ENCODE data around the gene BRD4. TPM values are rescaled to one million over a fixed set of nuclear protein-coding genes. Genes with fewer than 3 reads are reported as not detected.

Gene BRD4
- total RNA-seq, 4 donors from 2014 or later = 64.8 to 83.2 (median 73.9) TPM

DNA sequence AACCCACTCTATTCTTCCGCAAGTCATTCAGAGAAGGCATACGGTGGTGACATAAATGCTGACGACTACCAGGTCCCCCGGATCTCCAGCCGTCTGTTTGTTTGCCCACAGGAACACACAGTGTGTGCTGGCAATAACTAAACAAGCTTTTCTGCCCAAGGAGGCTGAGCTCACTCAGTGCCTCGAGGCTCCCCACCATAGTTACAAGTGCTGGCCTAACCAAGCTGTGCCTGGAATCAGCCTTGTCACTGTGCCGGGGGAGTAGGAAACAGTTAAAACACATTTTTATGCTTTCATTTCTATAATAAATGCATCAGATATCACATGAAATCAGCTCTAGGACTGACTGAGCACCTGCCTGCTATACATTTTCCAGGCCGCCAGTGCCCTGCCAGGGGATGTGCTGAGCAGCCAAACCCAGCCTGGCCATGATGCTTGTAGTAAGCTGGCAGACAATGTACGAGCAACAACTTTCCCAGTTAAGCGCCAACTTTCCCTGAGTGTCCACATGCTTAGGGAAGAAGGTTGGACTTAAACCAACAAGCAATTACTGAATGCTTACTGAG lies 28.1 kb downstream of the BRD4 start:
- TF ChIP-seq, protein P1, sequence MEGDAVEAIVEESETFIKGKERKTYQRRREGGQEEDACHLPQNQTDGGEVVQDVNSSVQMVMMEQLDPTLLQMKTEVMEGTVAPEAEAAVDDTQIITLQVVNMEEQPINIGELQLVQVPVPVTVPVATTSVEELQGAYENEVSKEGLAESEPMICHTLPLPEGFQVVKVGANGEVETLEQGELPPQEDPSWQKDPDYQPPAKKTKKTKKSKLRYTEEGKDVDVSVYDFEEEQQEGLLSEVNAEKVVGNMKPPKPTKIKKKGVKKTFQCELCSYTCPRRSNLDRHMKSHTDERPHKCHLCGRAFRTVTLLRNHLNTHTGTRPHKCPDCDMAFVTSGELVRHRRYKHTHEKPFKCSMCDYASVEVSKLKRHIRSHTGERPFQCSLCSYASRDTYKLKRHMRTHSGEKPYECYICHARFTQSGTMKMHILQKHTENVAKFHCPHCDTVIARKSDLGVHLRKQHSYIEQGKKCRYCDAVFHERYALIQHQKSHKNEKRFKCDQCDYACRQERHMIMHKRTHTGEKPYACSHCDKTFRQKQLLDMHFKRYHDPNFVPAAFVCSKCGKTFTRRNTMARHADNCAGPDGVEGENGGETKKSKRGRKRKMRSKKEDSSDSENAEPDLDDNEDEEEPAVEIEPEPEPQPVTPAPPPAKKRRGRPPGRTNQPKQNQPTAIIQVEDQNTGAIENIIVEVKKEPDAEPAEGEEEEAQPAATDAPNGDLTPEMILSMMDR (IDR thresholded peaks at IDR 0.05 in 4 of 5, conservative IDR thresholded peaks at IDR 0.05 in 1 of 5) = no peak
- no peak for TF ChIP-seq POLR2A (IDR thresholded peaks at IDR 0.05)
- intact Hi-C loops (cut with DNase I; ENCODE audit: low total_unique reads) = no loop called here
- H3K4me3 ChIP-seq = no peak overlapping the region
- in situ Hi-C loops (cut with MboI; ENCODE audit: low sequenced_read_pairs in 4 of 4) = no loop called here
- H3K27me3 ChIP-seq = no peaks in the 10 kb centered on the region
- H3K36me3 ChIP-seq = no peaks in the 10 kb centered on the region
- H3K9me3 ChIP-seq = no peaks in the 10 kb centered on the region
- H3K27ac ChIP-seq = peak overlapping the region; percentile 56 to 82 (median 66)
- DNase-seq (peak in 1 of 2 donors; percentile 48), ATAC-seq (peak; percentile 62 to 81)
- peaks cover 83 to 87% of the 10 kb centered on the region in 2 donors for H3K4me1 ChIP-seq

DNA sequence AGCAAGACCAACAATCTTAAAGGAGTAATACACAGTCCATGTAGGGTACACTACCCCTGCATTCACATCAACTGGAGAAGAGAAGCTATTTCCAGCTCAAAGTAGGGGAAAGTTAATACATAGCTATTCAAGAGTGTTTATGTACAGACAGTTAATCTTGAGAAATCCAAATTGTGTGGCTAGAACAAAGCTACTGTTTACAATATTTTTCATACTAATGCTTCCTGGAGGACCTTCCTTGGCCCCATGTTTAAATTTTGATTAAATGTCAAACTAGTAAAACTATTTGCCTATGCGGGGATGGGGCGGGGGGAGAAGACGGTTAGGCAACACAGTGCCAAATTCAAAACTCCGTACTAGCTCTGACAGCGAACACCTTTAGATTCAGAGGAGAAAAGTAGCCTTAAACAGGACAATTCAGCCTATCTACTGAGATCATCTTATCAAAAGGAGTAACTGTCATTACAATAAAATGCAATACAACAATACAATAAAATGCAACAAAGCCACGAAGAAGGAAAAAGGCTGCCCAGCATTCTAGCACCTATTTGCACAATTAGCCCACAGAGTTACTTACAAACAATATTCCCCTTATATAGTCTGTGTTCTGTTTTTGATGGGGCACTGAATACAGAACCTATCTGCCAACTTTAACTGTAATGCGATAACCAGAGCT lies 29.1 kb downstream of the BRD4 start:
- in situ Hi-C loops (cut with MboI; ENCODE audit: low sequenced_read_pairs in 4 of 4) (no loop called here), intact Hi-C loops (cut with DNase I; ENCODE audit: low total_unique reads) (no loop called here)
- TF ChIP-seq POLR2A (IDR thresholded peaks at IDR 0.05) = no peak
- TF ChIP-seq, protein P1 (IDR thresholded peaks at IDR 0.05 in 4 of 5, conservative IDR thresholded peaks at IDR 0.05 in 1 of 5) = no peak
- no peaks in the 10 kb centered on the region for H3K9me3 ChIP-seq
- no peaks in the 10 kb centered on the region for H3K27me3 ChIP-seq
- ATAC-seq (no peak), DNase-seq (no peak)
- peaks cover 89 to 92% of the 10 kb centered on the region in 2 donors for H3K4me1 ChIP-seq
- peak overlapping the region; percentile 56 to 82 (median 66) for H3K27ac ChIP-seq
- no peaks in the 10 kb centered on the region for H3K36me3 ChIP-seq
- no peak overlapping the region for H3K4me3 ChIP-seq

DNA sequence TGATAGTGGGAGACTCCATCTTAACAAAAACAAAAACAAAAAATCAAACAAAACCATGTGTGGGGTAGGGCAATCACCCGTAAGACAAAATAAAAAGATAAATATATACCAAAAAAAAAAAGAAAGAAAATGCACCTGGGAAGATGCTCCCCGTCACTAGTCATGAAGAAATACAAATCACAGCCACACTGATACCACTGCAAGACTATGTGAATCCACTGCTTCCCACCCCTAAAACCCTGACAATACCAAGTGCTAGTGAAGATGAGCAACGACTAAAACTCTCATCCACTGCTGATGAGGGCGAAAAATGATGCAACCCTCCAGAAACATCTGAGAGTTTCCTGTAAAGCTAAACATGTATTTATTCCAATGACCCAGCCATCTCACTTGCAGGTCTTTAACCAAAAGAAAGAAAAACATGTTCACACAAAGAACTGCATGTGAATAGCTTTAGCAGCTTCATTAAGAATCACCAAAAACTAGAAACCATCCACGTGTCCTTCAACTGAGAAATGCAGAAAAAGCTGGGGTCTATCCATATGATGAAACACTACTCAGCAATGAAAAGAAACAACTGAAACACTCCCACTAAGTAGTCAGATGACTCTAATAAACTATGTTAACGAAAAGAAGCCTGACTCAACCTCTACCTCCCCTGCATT lies 31.7 kb downstream of the BRD4 start:
- in situ Hi-C loops (cut with MboI; ENCODE audit: low sequenced_read_pairs in 4 of 4) (no loop called here), intact Hi-C loops (cut with DNase I; ENCODE audit: low total_unique reads) (no loop called here)
- no peak overlapping the region for H3K4me3 ChIP-seq
- no peak overlapping the region for H3K27ac ChIP-seq
- no peaks in the 10 kb centered on the region for H3K9me3 ChIP-seq
- H3K4me1 ChIP-seq = peaks cover 94 to 96% of the 10 kb centered on the region in 2 donors
- DNase-seq (no peak), ATAC-seq (no peak)
- H3K27me3 ChIP-seq = no peaks in the 10 kb centered on the region
- no peaks in the 10 kb centered on the region for H3K36me3 ChIP-seq
- no peak for TF ChIP-seq POLR2A (IDR thresholded peaks at IDR 0.05)
- TF ChIP-seq, protein P1 (IDR thresholded peaks at IDR 0.05 in 4 of 5, conservative IDR thresholded peaks at IDR 0.05 in 1 of 5) = no peak

DNA sequence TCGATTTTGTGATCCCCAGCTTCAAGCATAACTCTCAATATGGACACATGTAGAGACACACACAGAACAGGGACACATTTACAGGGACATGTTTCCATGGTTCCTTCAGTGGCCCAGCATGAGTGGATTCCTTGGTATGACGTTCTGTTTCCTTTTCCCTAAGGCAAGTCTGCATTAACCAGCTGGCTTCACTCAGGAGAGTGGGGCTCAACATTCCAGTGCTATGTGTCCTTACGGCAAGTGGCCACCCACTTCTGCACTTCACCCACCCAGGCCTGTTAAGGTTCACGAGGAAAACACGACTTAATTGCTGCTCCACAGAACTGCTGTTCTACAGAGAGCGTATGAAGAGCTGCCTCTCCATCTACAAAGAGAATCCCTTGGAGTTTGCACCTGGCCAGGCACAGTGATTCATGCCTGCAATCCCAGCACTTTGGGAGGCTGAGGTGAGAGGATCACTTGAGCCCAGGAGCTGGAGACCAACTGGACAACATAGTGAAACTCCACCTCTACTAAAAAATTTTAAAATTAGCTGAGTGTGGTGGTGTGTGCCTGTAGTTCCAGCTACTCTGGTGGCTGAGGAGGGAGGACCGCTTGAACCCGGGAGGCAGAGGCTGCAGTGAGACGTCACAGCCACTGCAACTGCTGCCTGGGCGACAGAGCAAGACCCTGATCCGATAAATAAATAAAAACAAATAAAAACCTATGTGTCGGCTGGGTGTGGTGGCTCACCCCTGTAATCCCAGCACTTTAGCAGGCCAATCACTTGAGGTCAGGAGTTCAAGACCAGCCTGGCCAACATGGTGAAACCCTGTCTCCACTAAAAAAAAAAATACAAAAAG lies 32.5 kb downstream of the BRD4 start:
- H3K36me3 ChIP-seq = no peaks in the 10 kb centered on the region
- H3K27ac ChIP-seq = peak overlapping the region in 2 of 4 donors; percentile 24 to 66
- no peaks in the 10 kb centered on the region for H3K9me3 ChIP-seq
- DNase-seq (no peak), ATAC-seq (no peak)
- in situ Hi-C loops (cut with MboI; ENCODE audit: low sequenced_read_pairs in 4 of 4) (no loop called here), intact Hi-C loops (cut with DNase I; ENCODE audit: low total_unique reads) (no loop called here)
- H3K27me3 ChIP-seq = no peaks in the 10 kb centered on the region
- H3K4me1 ChIP-seq = peaks cover 94 to 96% of the 10 kb centered on the region in 2 donors
- no peak overlapping the region for H3K4me3 ChIP-seq
- TF ChIP-seq, protein P1 (IDR thresholded peaks at IDR 0.05 in 4 of 5, conservative IDR thresholded peaks at IDR 0.05 in 1 of 5) = no peak
- no peak for TF ChIP-seq POLR2A (IDR thresholded peaks at IDR 0.05)

Measured in gastrocnemius medialis (tissue), 4 donors.